NCI-H82 treated with DMSO at 0.1 percent for 48 hours (cell line): ENCODE data around the gene CPXM2.

Experiments
- DNase-seq: peaks from one replicate; lab custom pipeline; 2025; ENCODE audit not compliant: unreplicated experiment; lab: John Stamatoyannopoulos, UW

CPXM2 gene

GRCh38 chr10:123704076-123704475 lies 187.5 kb downstream of the CPXM2 start:
- DNase-seq: no peak

- no peak for DNase-seq
These were observed 188.3 kb downstream of the CPXM2 start for GRCh38 chr10:123703195-123703790.
